GF-D8 (cell line): ENCODE data around the gene CAMP.
"Not testable (repeated sequence)": the region's sequence is repeated elsewhere in the genome, so short reads cannot be mapped to it uniquely, and the experiment has no call there.

ENCODE experiments used
- DNase-seq: peaks from one replicate; lab custom pipeline; 2025; lab: John Stamatoyannopoulos, UW

The CAMP gene, protein sequence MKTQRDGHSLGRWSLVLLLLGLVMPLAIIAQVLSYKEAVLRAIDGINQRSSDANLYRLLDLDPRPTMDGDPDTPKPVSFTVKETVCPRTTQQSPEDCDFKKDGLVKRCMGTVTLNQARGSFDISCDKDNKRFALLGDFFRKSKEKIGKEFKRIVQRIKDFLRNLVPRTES

DNA sequence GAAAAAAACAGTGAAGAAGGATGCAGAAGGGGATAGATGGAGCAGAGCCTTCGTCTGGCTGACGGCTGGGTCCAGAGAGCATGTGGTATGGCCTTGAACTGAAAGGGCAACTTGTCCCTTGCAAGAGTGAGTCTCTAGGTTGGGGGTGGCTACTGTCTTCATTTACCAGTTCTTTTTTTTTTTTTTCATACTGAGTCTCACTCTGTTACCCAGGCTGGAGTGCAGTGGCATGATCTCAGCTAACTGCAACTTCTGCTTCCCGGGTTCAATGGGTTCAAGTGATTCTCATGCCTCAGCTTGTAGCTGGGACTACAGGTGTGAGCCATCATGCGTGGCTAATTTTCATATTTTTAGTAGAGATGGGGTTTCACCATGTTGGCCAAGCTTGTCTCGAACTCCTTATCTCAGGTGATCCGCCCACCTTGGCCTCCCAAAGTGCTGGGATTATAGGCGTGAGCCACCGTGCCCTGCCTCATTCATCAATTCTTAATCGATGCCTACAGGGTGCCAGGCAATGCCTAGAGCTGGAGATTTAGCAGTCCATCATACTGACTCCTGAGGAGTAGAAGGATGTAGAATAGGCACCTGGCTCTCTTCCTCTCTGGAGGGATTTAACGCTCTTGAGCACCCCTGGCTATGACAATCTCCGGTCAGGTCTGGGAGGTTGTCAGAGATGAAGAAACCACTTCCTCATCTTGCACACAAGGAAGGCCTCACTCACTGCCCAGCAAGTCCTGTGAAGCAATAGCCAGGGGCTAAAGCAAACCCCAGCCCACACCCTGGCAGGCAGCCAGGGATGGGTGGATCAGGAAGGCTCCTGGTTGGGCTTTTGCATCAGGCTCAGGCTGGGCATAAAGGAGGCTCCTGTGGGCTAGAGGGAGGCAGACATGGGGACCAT is at the start of gene CAMP:
Gene CAMP, plus strand, starts transcription at position 880 of the 898 bp plus-strand sequence. Its CDS starts 17 bp downstream, at position 897.
- DNase-seq = peak; percentile 94

- no peak for DNase-seq
Observed at GRCh38 chr3:48178072-48178471, 45.2 kb upstream of the CAMP start.

GRCh38 chr3:48180021-48180420 is 43.3 kb upstream of the CAMP start:
- no peak for DNase-seq

DNA sequence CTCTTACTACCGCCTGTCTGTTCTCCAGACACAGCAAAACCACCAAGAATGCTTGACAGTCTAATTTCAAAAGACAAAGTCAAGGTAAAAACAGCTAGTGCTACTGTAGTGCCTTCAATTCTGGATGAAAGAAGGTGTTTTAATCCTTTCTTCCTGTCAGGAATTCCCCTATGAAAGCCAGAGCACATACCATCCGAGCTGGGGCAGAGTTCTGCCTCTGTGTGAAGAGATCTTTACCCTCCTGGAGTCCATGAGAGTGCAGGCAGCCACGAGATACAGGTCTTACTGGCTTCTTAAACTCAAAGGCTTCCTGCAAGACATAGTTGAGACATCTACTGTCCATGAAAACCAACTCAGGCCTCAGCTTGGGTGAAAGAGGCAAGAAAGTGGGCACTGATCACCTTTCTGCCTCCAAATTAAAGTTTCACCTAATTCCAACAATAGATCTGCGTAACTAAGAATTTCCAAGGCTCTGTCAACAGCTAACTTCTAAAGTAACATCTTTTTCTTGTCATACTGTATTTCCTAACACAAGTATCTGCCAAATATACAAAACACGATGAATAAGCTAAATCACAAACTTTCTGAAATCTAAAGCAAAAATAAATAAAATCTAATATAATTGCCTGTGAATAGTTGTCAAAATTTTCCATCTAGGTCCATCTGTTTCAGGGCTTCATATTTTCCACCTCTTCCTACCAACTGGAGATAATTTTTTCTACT is 42.6 kb upstream of the CAMP start:
- no peak for DNase-seq

DNA sequence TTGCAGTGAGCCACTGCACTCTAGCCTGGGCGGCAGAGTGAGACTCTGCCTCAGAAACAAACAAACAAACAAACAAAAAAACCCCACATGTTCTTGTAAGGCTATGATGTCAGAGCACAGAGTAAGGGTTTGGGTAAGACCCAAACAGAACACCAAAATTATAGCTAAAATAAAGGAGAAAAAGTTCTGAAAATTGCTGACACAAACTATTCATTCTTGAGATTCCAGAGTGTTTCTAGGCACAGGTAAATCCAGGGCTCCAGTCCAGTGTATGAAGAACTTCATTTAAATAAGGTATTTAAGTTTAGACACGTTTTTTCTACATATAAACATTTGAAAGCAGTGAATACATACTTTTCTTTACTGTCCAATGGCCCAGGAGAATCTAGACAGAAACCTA is 39.0 kb upstream of the CAMP start:
- DNase-seq = no peak

- no peak for DNase-seq
Observed at GRCh38 chr3:48185129-48185528, 38.2 kb upstream of the CAMP start.

DNA sequence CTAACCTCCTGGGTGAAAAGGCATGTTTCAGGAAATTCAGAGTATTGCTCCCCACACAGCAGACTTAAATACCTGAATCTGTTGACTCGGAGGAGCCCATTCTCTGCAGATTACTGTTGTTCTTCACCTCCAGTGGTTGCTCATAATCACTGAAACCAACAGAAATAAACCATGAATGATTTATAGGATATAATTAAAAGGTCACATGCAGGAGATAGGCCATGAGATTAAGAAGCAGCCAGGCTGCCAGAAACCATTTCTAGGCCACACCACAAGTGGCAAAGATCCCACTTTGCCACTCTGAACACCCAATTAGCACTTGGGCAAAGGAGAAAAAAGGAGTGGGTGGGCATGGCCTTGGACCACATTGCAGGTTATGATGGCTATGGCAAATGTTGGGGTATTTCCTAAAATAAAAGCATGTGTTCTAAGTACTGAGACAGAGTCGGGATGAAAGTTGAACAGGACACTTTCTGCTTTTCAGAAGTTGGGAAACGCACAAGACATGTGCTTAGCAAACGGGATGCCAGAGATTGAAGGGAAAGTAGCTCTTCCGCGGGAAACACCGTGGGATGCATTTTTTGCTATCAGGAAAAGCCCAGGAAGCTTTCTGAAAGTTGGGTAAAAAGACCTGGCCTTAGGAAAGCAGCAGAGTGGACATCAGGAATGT is 36.5 kb upstream of the CAMP start:
- DNase-seq = no peak

DNA sequence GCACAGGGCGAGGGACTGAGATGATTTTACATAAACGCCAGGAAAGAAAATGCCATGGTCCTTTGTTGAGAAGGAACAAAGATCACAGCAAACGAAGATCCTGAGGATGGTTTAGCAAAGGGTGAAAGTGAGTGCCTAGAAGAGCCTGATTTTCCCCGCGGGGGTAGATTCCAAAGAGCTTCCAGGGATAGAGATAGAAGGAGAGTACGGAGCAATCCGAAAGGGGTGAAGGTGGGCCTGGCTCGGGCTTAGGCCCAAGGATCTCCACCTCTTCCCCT is 36.1 kb upstream of the CAMP start:
- DNase-seq = no peak

GRCh38 chr3:48187579-48188265 is 35.6 kb upstream of the CAMP start:
- no peak for DNase-seq

DNA sequence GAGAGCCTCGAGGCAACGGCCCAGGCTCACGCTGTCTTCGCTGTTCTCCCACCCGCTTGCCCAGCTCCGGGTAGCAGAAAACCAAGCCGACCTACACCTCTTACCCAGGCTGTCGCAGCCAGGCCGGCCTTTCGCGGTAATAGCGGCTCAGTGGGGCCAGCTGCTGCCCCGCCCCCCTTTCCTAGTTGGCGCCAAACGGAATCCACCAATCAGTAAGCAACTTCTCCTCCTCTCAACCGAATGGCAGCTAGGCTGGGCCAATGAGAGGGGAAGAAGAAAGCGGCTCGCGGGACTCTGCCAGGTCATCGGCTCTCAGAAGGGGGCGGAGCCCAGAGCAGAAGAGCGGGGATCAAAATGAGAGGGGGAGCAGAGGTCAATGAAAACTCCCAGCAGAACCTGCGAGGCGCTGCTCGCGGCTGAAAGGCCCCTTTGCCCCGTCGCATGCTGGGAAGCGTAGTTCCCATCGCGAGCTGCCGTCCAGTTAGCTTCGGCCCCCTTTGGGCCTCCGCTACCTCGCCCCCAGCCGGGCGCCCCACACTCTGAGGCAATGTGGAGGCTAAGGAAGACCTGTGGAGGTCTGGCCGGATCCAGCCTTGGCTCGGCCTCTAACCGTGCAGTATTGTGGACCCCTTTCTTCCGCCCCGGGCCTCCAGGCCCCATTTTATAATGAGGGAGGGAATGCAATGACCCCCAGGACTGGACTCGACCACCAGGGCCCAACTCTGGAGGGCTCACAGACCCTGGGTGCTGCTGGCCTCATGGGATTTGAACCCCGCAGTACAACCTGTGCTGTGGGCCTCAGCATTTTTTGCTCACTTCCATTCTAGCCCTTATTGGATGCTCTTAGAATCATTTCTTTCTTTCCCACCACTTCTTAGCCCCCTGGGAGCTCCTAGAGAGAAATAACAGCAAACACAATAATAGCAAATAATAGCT is 34.8 kb upstream of the CAMP start, which contains the start of gene CDC25A:
Gene CDC25A, minus strand, starts transcription at position 152 of the 936 bp plus-strand sequence. CDS start 470 bp downstream, outside the sequence.
- DNase-seq = peak; percentile 99

DNA sequence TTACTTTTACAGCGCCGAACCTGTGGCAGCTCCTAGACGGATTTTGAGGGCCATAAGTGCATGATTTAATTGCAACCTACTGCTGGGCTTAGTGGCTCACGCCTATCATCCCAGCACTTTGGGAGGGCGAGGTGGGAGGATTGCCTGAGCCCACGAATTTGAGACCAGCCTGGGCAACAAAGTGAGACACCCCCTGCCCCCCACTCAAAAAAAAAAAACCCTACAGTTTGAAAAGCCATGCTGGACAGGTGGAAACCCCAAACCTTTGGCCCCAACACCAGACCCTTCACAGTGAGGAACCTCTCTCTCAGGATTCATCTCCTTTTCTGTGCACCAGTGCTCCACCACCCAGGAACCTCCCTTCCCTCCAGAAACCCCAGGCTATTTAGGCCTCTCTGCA is 34.0 kb upstream of the CAMP start:
- DNase-seq = no peak

DNA sequence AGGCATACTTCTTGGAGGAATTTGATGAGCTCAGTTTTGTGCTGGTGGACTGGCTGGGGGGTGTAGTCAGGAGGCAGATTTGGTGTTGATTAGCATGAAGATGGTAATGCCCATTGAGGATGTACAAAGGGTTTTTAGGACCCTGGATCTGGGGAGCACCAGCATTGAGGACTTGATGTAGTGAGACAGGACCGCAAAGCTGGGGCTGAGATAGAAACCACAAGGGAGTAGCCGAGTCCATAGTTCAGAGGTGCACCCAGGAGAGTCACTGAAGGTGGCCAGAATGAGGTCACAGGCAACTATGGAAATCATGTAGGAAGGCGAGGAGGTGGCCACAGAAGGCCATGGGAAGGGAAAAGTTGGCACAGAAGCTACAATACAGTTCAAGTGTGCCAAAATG is 32.4 kb upstream of the CAMP start:
- no peak for DNase-seq

- no peak for DNase-seq
Observed at GRCh38 chr3:48194446-48195071, 28.7 kb upstream of the CAMP start.

- DNase-seq = no peak
Observed at GRCh38 chr3:48196611-48197010, 26.7 kb upstream of the CAMP start.

DNA sequence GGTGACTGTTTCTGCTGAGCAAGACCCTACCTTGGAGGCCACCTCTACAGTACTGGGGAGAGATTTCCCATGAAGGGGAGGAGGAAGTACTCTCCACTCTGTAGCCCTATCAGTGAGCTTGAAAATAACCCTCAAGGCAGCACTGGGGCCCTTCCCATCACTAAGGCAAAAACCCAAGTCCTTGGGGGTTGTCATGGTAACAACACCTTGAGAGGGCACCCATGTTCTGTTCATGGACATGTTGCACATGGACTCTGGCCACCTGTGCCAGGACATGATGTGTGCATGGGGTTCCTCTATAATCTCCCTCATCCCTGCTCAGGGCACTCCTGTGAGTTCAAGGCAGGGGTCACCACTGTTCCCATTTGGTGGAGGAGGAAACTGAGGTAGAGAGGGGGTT is 24.2 kb upstream of the CAMP start:
- no peak for DNase-seq

DNA sequence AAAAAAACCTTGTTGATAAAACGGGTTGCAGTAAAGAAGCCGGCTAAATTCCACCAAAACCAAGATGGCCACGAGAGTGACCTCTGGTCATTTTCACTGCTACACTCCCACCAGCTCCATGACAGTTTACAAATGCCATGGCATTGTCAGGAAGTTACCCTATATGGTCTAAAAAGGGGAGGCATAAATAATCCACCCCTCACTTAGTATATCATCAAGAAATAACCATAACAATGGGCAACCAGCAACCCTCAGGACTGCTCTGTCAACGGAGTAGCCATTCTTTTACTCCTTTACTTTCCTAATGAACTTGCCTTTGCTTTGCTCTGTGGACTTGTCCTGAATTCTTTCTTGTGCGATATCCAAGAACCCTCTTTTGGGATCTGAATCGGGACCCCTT is 20.7 kb upstream of the CAMP start:
- no peak for DNase-seq

GRCh38 chr3:48208076-48208475 is 15.2 kb upstream of the CAMP start:
- DNase-seq = no peak

- no peak for DNase-seq
Observed at GRCh38 chr3:48209445-48209844, 13.8 kb upstream of the CAMP start.

- DNase-seq = not testable (repeated sequence)
Observed at GRCh38 chr3:48210534-48210933, 12.8 kb upstream of the CAMP start.

- DNase-seq = not testable (repeated sequence)
Observed at GRCh38 chr3:48211776-48212175, 11.5 kb upstream of the CAMP start.
